Osteoblast (primary cell): ENCODE results near the gene RASSF10. TPM values are rescaled to one million over a fixed set of nuclear protein-coding genes. Genes with fewer than 3 reads are reported as not detected.

Source experiments
- DNase-seq: peaks from one replicate; pipeline ENCODE4 v3.0.0; 2011; ENCODE audit warnings: low spot score, mixed read lengths; ENCODE audit not compliant: insufficient read length; ENCODE audit errors: missing footprints
- H2AFZ ChIP-seq: 2 replicates; pipeline ENCODE4 v1.6.0; 2011; ENCODE audit warnings: mild to moderate bottlenecking, low read length
- H3K27ac ChIP-seq: 2 replicates; pipeline ENCODE4 v1.5.1; 2011; ENCODE audit warnings: mild to moderate bottlenecking, low read depth, low read length, moderate library complexity
- H3K27me3 ChIP-seq: 2 replicates; pipeline ENCODE4 v1.6.0; 2012; ENCODE audit warnings: mild to moderate bottlenecking, control low read depth, inconsistent platforms, low read length, moderate library complexity; ENCODE audit not compliant: insufficient read depth
- H3K36me3 ChIP-seq: 2 replicates; pipeline ENCODE4 v1.5.1; 2011; ENCODE audit warnings: mild to moderate bottlenecking, low read length, control low read depth, moderate library complexity; ENCODE audit not compliant: insufficient read depth
- H3K4me1 ChIP-seq: 2 replicates; pipeline ENCODE4 v1.5.1; 2011; ENCODE audit warnings: mild to moderate bottlenecking, low read length, control low read depth, moderate library complexity; ENCODE audit not compliant: insufficient read depth
- H3K4me2 ChIP-seq: 2 replicates; pipeline ENCODE4 v1.6.0; 2011; ENCODE audit warnings: mild to moderate bottlenecking, low read length; ENCODE audit not compliant: insufficient read depth
- H3K4me3 ChIP-seq: fragments of 200-600 bp; sonication (generic); 3 replicates; pipeline ENCODE4 v1.5.1; 2012; ENCODE audit warnings: mild to moderate bottlenecking, low read length, inconsistent platforms; ENCODE audit not compliant: insufficient read depth
- H3K79me2 ChIP-seq: 2 replicates; pipeline ENCODE4 v1.6.0; 2012; ENCODE audit warnings: mild to moderate bottlenecking, low read length, control low read depth, inconsistent platforms; ENCODE audit not compliant: insufficient read depth
- H3K9me3 ChIP-seq: 2 replicates; pipeline ENCODE4 v1.5.1; 2011; ENCODE audit warnings: low read depth, low read length, control low read depth
- H4K20me1 ChIP-seq: 2 replicates; pipeline ENCODE4 v1.6.0; 2012; ENCODE audit warnings: mild to moderate bottlenecking, low read length, control low read depth; ENCODE audit not compliant: insufficient read depth
- total RNA-seq: library from RNA; depleted of rRNA; stranded (reverse); fragments of >200 nt; gene quantifications from 2 replicates; pipeline ENCODE4 v1.2.3, GENCODE V29; 2012
- TF ChIP-seq, protein P1 (sequence below): IDR thresholded peaks from 2 replicates; pipeline ENCODE4 v1.5.1; 2011; ENCODE audit warnings: mild to moderate bottlenecking, low read depth, low read length, moderate library complexity; ENCODE audit errors: extremely low read depth

RASSF10 gene
- total RNA-seq, 1 donor: 0.72 TPM

DNA sequence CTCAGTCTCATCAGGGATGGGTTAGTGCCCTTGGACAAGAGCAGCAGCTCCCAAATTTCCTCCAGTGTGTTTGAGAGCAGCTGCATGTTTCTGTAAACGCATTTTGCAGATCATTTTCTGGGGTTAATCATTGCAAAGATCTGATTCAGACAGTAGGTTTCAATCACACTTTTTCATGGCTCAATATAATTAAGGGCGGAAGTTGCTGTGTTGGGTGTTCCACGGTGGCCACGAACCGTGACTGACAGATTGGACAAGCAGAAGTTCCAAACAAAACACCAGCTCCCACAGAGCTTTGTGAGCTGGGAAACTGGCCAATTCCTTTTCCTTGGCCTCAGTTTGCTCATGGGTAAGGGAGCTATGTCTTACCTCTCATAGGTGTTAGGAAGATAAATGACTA, 8.4 kb upstream of the RASSF10 start:
- H3K36me3 ChIP-seq: no peaks in the 10 kb centered on the region
- TF ChIP-seq, protein P1, sequence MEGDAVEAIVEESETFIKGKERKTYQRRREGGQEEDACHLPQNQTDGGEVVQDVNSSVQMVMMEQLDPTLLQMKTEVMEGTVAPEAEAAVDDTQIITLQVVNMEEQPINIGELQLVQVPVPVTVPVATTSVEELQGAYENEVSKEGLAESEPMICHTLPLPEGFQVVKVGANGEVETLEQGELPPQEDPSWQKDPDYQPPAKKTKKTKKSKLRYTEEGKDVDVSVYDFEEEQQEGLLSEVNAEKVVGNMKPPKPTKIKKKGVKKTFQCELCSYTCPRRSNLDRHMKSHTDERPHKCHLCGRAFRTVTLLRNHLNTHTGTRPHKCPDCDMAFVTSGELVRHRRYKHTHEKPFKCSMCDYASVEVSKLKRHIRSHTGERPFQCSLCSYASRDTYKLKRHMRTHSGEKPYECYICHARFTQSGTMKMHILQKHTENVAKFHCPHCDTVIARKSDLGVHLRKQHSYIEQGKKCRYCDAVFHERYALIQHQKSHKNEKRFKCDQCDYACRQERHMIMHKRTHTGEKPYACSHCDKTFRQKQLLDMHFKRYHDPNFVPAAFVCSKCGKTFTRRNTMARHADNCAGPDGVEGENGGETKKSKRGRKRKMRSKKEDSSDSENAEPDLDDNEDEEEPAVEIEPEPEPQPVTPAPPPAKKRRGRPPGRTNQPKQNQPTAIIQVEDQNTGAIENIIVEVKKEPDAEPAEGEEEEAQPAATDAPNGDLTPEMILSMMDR: no peak
- H3K9me3 ChIP-seq: no peaks in the 10 kb centered on the region
- H3K4me3 ChIP-seq: no peak overlapping the region
- H3K27ac ChIP-seq: no peak overlapping the region
- no peaks in the 10 kb centered on the region for H3K4me1 ChIP-seq
- H4K20me1 ChIP-seq: no peaks in the 10 kb centered on the region
- no peak overlapping the region for H2AFZ ChIP-seq
- no peak for DNase-seq
- no peaks in the 10 kb centered on the region for H3K79me2 ChIP-seq
- H3K4me2 ChIP-seq: no peak overlapping the region
- peaks cover 47% of the 10 kb centered on the region for H3K27me3 ChIP-seq

DNA sequence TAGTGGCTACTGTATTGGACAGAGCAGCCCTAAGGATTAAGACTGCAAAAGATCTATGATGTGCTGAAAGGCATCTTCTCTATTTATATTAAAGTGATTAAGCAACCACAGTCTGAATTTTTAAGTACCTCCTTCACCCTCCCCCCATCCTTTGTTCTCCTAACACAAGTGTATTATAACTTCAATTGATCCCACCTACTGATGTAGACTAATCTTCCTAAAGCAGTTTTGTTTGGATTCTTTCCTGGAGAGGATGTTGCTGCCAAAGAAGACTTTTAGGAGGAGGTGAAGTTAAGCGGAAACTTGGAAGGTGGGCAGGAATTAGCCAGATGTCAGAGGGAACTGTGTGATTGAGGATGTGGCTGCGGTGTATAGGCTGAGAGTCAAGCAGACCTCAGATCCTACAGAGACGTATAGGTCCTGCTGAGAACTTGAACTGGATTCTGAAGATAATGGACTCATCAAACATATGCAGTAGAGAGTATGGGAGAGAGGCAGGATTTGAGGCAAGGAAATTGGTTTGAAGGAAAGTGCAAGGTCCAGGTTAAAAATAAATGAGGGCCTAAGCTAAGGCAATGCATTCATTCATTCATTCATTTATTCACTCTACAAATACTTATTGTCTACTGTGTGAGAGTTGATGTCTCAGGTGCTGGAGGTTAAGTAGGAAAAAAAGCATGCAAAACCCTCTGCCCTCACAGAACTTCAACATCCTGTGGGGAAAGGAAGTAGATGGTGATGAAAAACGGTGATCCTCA, 5.2 kb upstream of the RASSF10 start:
- Histone ChIP-seq H3K79me2 (no peaks in the 10 kb centered on the region), H2AFZ (no peak overlapping the region), H3K27ac (no peak overlapping the region), H3K9me3 (no peaks in the 10 kb centered on the region), H3K4me2 (no peak overlapping the region), H4K20me1 (no peaks in the 10 kb centered on the region), H3K4me3 (no peak overlapping the region), H3K36me3 (no peaks in the 10 kb centered on the region), H3K4me1 (no peaks in the 10 kb centered on the region), H3K27me3 (peaks cover 75% of the 10 kb centered on the region)
- DNase-seq: no peak
- TF ChIP-seq, protein P1: no peak

DNA sequence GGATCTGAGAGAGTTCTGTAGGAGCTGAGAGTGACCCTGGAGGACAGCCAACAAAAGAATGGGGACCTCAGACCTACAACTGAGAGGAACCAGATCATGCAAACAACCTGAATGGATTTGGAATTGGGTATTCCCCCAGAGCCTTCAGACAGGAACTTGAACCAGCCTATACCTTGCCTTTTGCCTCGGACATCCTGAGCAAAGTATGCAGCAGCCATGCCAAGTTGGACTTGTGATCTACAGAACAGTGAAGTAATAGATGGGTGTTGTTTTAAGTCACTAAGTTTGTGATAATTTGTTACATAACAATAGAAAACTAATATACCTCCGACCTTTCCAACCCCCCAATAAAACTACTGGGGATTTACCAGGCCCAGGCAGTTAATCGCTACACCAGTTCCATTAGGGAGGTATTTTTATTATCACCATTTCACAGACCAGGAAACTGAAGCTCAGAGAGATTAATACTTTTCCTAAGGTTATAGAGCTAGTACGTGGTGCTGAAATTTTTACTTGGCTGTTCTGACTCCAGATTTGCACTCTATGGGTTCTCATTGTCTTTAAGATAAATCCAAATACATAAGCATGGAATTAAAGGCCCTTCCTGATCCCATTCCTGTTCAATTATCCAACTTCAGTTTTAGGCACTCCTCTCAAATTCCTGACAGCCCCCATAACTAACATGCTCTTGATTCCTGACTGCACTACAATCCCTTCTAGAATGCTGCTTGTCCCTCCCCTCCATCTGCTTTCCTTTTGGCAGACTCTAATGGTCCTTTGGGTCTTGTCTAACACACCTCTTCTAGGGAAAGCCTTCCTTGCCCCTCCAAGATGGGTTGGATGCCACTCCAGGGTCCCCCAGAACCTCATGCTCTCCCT, 1.7 kb upstream of the RASSF10 start:
- no peak overlapping the region for H3K4me3 ChIP-seq
- H3K27ac ChIP-seq: no peak overlapping the region
- H3K27me3 ChIP-seq: peaks cover 91% of the 10 kb centered on the region
- no peaks in the 10 kb centered on the region for H3K9me3 ChIP-seq
- no peaks in the 10 kb centered on the region for H3K79me2 ChIP-seq
- no peaks in the 10 kb centered on the region for H4K20me1 ChIP-seq
- H3K36me3 ChIP-seq: no peaks in the 10 kb centered on the region
- TF ChIP-seq, protein P1: no peak
- no peaks in the 10 kb centered on the region for H3K4me1 ChIP-seq
- DNase-seq: peak; percentile 35
- H3K4me2 ChIP-seq: no peak overlapping the region
- H2AFZ ChIP-seq: no peak overlapping the region

DNA sequence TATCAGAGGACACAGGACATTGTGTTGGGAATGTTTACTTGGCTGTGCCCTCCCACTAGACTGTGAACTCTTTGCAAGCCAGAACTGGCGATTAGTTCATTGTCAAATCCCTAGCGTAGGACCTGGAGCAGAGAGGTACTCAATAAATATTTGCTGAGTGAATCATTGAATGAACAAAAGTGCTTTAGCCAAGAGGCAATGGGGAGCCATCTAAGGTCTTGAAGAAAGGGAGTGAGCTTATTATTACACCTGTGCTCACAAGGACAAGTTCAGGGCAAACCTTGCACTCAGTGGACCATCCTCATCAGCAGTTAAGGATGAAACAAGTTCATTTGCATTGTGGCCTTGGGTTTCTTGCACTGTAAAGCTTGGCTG, 1.1 kb upstream of the RASSF10 start:
- H4K20me1 ChIP-seq: no peaks in the 10 kb centered on the region
- no peaks in the 10 kb centered on the region for H3K4me1 ChIP-seq
- H2AFZ ChIP-seq: no peak overlapping the region
- TF ChIP-seq, protein P1: no peak
- no peaks in the 10 kb centered on the region for H3K9me3 ChIP-seq
- H3K27me3 ChIP-seq: peaks cover 92% of the 10 kb centered on the region
- no peaks in the 10 kb centered on the region for H3K79me2 ChIP-seq
- H3K4me3 ChIP-seq: no peak overlapping the region
- H3K4me2 ChIP-seq: no peak overlapping the region
- no peaks in the 10 kb centered on the region for H3K36me3 ChIP-seq
- peak; percentile 52 for DNase-seq
- H3K27ac ChIP-seq: no peak overlapping the region
